Measurements from ENCODE around the gene IP6K3. TPM values are rescaled to one million over a fixed set of nuclear protein-coding genes. Genes with fewer than 3 reads are reported as not detected.

Gene IP6K3
- total RNA-seq, 4 donors from 2014 or later = 0.19 to 2.2 (median 0.45) TPM

DNA sequence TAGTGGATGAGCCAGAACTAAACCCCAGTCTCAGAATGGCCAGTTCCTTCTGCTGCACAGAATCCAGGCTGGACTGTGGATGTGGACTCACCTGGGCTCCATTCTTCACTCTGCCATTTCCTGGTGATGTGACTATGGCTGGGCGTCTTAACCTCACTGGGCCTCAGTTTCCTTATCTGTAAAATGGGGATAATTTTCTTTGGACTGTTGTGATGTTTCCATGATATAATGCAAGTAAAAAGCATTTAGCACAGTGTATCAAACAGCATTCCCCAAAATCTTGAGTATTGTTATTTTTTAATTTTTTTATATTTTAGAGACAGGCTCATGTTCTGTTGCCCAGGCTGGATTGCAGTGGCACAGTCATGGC lies 5.9 kb upstream of the IP6K3 start:
- DNase-seq (ENCODE audit: low spot score) (no peak), ATAC-seq (ENCODE audit: low FRiP score) (no peak)
- TF ChIP-seq, protein P1, sequence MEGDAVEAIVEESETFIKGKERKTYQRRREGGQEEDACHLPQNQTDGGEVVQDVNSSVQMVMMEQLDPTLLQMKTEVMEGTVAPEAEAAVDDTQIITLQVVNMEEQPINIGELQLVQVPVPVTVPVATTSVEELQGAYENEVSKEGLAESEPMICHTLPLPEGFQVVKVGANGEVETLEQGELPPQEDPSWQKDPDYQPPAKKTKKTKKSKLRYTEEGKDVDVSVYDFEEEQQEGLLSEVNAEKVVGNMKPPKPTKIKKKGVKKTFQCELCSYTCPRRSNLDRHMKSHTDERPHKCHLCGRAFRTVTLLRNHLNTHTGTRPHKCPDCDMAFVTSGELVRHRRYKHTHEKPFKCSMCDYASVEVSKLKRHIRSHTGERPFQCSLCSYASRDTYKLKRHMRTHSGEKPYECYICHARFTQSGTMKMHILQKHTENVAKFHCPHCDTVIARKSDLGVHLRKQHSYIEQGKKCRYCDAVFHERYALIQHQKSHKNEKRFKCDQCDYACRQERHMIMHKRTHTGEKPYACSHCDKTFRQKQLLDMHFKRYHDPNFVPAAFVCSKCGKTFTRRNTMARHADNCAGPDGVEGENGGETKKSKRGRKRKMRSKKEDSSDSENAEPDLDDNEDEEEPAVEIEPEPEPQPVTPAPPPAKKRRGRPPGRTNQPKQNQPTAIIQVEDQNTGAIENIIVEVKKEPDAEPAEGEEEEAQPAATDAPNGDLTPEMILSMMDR (IDR thresholded peaks at IDR 0.05) = no peak

DNA sequence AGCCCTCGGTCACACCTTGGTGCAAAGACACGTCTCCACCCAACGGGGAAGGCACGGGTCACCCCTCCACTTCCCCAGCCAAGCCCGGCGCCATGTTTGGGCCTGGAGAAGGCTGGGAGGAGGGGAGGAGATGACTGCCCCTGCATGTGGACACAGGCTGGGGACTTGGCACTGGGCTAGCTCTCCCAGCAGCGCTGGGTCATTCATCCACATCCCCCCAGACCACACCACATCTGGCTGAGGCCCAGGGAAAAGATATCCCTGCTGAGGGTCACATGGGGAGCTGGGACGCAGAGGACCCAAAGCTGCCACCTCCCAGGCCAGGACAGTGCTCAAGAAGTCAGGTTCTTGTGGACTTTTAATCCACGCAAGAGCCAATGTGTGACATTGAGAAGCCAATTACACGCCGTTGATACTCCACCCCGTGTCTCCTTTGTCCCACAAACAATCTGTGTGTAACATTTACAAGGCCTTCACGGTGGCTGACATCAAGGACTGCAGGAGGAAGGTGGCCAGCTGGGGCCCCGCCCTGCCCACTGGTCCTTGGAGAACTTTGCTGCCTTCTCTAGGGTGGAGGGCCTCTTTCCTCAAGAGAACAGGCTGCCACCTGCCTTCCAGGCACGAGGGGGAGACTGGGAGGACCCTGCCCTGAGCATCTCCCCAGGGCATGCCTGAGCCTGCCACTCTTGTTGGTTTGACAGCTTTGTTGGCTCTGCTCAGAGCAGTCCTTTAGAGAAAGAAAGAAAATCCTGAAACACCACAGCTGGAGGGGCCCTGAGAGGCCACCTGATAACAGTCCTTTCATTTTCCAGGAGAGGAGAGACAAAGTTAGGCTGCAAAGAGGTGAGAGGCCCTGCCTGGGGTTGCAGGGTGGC lies 5.3 kb upstream of the IP6K3 start:
- DNase-seq (ENCODE audit: low spot score) (no peak), ATAC-seq (ENCODE audit: low FRiP score) (no peak)
- TF ChIP-seq, protein P1 (IDR thresholded peaks at IDR 0.05) = no peak

DNA sequence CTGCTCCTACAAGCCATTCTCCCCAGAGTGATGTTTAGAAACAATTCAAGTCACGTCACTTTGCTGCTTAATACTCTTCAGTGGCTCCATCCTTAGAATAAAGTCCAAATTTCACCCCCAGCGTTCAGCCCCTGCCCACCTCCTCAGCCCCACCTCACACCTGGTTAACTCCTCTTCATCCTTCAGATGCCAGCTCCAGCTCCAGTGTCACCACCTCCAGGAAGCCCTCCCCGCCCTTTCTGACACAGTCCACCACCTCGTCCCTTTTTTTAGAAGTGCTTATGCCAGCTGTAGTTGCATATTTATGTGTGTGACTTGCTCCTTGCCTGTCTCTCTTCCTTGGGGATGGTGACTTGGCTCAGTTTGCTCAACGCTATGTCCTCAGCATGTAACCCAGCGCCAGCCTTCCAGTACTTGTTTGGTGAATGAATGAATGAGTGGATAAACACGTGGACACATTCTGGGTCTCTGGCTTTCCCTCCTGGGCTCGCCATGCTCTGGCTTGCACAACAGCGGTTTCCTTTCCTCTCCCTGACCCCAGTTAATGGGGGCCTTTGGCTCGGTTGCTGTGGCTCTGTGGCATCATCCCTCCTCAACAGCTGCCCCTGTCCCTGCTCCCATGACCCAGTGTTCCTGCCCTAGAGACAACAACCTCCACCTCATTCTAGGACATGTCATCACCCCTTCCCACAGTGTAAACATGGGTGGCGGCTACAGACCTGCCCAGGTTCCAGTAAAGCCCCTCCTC lies 3.7 kb upstream of the IP6K3 start:
- TF ChIP-seq, protein P1 (IDR thresholded peaks at IDR 0.05) = no peak
- ATAC-seq (ENCODE audit: low FRiP score) = no peak
- no peak for DNase-seq (ENCODE audit: low spot score)

DNA sequence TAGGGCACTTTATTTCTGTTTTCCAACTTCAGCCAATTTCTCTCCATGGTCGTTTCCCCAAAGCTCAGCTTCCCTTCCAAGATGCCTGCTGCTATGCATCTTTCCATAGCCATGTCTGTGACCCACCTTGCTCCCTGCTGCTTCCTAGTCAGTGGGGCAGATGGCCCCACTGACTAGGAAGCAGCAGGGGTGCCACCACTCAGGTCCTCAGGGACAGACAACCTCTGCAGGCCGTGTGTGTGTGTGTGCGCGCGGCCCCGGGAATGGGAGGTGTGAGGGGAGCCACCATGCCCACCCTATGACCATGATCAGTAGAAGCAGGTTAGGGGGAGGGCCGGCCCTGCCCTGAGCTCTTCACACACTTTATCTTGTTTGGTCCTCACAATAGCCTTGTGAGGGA lies 2.7 kb upstream of the IP6K3 start:
- no peak for DNase-seq (ENCODE audit: low spot score)
- no peak for ATAC-seq (ENCODE audit: low FRiP score)
- TF ChIP-seq, protein P1 (IDR thresholded peaks at IDR 0.05) = no peak

DNA sequence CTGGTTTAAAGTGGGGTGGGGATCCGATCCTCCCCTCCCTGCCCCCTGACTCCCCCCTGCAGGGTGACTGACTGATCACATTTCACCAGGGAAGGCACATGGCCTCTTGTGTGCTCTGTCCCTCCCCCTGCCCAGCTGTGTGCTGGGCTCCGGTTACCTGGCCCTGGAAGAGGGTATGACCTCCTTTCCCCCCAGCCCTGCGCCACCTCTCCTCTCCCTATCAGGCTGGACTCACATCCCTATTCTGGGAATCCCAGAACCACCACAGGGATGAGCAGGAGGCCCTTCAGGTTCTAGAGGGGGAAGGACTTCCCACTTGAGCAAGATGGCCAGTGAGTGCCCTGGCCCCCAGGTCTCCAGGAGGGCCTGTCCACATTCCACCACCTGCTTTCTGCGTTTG lies 2.1 kb upstream of the IP6K3 start:
- TF ChIP-seq, protein P1 (IDR thresholded peaks at IDR 0.05) = no peak
- ATAC-seq (ENCODE audit: low FRiP score) = no peak
- no peak for DNase-seq (ENCODE audit: low spot score)

DNA sequence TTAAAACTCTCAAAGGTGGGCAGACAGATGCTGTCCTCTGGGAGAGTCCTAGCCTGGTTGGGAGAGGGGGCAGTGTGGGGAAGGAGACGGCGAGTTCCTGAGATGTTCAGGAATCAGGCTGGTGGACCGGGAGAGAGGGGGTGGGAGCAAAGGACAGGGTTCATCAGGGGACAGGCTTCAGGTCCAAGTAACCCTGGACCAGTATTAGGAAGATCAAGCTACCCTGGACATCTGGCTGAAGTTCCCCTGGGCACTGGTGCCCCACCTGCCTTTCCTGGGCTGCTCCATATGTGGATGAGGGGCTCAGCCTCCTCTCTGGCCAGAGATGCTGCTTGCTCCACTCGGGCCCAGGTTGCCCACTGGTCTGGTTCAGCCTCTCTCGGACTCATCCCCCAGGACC lies 1.1 kb upstream of the IP6K3 start:
- TF ChIP-seq, protein P1 (IDR thresholded peaks at IDR 0.05) = no peak
- DNase-seq (ENCODE audit: low spot score) = no peak
- ATAC-seq (ENCODE audit: low FRiP score) = no peak
